ENCODE data around the gene JAG2. TPM values are rescaled to one million over a fixed set of nuclear protein-coding genes. Genes with fewer than 3 reads are reported as not detected.

The JAG2 gene
- total and polyA plus RNA-seq, 2 of the 4 experiments (the other 2 are of a cell fraction) = 0.18 to 0.58 TPM

DNA sequence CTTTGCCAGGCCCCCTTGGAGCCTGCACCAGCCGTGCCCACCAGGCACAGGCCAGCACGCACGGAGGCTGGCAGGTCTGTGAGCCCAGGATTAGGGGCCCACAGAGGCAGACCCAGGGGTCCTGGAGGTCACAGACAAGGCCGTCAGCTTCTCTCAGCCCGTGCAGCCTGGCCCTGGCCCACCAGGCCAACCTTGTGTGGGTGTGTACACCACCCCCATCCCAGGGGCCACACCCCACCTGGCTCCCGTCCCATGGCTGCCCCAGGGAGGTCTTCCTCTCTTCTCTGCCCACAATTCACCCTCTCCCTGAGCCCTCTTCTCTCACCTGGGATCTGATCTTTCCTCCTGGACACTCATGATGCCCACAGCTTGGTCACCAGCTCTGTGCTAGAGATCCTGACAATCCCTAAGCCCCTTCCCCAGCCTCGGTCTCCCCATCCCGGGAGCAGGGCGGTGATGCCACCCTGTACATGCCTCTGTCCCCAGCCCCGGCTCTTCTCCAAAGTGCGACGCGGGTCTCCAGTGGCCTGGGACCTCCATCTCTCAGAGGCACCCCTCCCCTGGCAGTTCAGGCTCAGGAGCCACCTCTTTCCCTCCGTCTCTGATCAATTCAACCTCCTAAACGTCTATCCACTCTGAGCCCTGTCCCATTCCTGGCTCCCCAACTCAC, 72.2 kb downstream of the JAG2 start:
- no peak overlapping the region for H2BK5ac ChIP-seq (ENCODE audit: low read depth, low read length, poor library complexity, severe bottlenecking)
- no peak overlapping the region for H2AFZ ChIP-seq (replicated peaks; ENCODE audit: low read length, poor library complexity)
- no peak overlapping the region for H3K18ac ChIP-seq (ENCODE audit: low read depth, low read length)
- no peak overlapping the region for H3K4me2 ChIP-seq (ENCODE audit: low read depth, low read length)
- ATAC-seq (ENCODE audit: low read depth) (no peak), DNase-seq (no peak)
- no TSS peak for BruUV-seq (replicated peaks)
- H3K23ac ChIP-seq (ENCODE audit: low read depth, low read length) = no peak overlapping the region
- ChIA-PET CTCF (no interaction called here), POLR2A (ENCODE audit: unreplicated experiment) (no interaction called here)
- no peak overlapping the region for H4K91ac ChIP-seq (ENCODE audit: insufficient read depth, low read depth, low read length)
- H3K14ac ChIP-seq (replicated peaks; ENCODE audit: low read depth, low read length) = no peak overlapping the region
- H2BK15ac ChIP-seq (ENCODE audit: low read depth, low read length) = no peak overlapping the region
- no peak overlapping the region for H3K56ac ChIP-seq (ENCODE audit: extremely low read depth, insufficient read depth, low read length)
- TF ChIP-seq NFE2L2 (IDR thresholded peaks at IDR 0.05; ENCODE audit: low read depth, low read length) (no peak), MAFK (IDR thresholded peaks at IDR 0.05; ENCODE audit: low read depth, low read length) (no peak), ELK1 (IDR thresholded peaks at IDR 0.05; ENCODE audit: borderline replicate concordance, low read depth, low read length) (no peak), POLR2A (IDR thresholded peaks at IDR 0.05; ENCODE audit: low read depth, low read length) (no peak), MXI1 (IDR thresholded peaks at IDR 0.05; ENCODE audit: borderline replicate concordance, low read depth, low read length) (no peak), MAZ (IDR thresholded peaks at IDR 0.05; ENCODE audit: borderline replicate concordance, low read depth, low read length) (no peak), CEBPB (IDR thresholded peaks at IDR 0.05; ENCODE audit: low read depth, low read length) (no peak)
- dilution Hi-C loops (cut with HindIII; ENCODE audit: low sequenced_read_pairs, unreplicated experiment) (no loop called here), intact Hi-C loops (cut with micrococcal nuclease) (no loop called here), in situ Hi-C loops (cut with MboI; ENCODE audit: low sequenced_read_pairs) (loop anchor here (10.0 kb wide), 1 partner anchor 258 kb away; no protein-coding TSS in a partner anchor)
- no peak overlapping the region for H2AK5ac ChIP-seq (ENCODE audit: low read depth, low read length)
- H3K27ac ChIP-seq (ENCODE audit: insufficient read depth, low read length) = no peak overlapping the region
- no peak overlapping the region for H3K4me3 ChIP-seq (ENCODE audit: insufficient read depth, low read depth, low read length)
- no peak overlapping the region for H2AK9ac ChIP-seq (replicated peaks; ENCODE audit: low read depth, low read length, poor library complexity)
- no peak overlapping the region for H2BK120ac ChIP-seq (ENCODE audit: low read depth, low read length)
- no peak overlapping the region for H3K4ac ChIP-seq (ENCODE audit: low read depth, low read length)
- peaks cover 8% of the 10 kb centered on the region for H3K27me3 ChIP-seq (ENCODE audit: control insufficient read depth, insufficient read depth, low read length)
- H3K9me3 ChIP-seq (ENCODE audit: control insufficient read depth, insufficient read depth, low read length) = no peaks in the 10 kb centered on the region
- H3K4me1 ChIP-seq (ENCODE audit: control insufficient read depth, insufficient read depth, low read length) = peaks cover 19% of the 10 kb centered on the region
- no peaks in the 10 kb centered on the region for H4K20me1 ChIP-seq (ENCODE audit: insufficient read depth, low read length)
- no peak overlapping the region for H3K9ac ChIP-seq (ENCODE audit: low read depth, low read length)
- no peaks in the 10 kb centered on the region for H3K36me3 ChIP-seq (ENCODE audit: control insufficient read depth, insufficient read depth, low read length)
- H2BK20ac ChIP-seq (ENCODE audit: low read depth, low read length) = no peak overlapping the region
- H3K9me1 ChIP-seq (ENCODE audit: insufficient read depth, low read length) = peaks cover 12% of the 10 kb centered on the region; the same call in 1 of the 2 replicates
- no peak overlapping the region for H4K8ac ChIP-seq (ENCODE audit: low read depth in 2 of 2, low read length in 2 of 2)
- peaks cover 0 to 20% of the 10 kb centered on the region in 2 experiments; a peak in 3 of 4 replicates for H3K79me1 ChIP-seq (ENCODE audit: low read depth in 1 of 2, low read length in 2 of 2)
- H4K5ac ChIP-seq (ENCODE audit: low read depth, low read length) = no peak overlapping the region
- 84% methylated on average over 14 of the region's 15 CpGs; no CpG with 5 or more reads in 1 of the 2 experiments for WGBS, 2 experiments (ENCODE audit: extremely low coverage in 2 of 2, insufficient read length in 1 of 2)

Measured in IMR-90 (cell line).